ENCODE results near the gene GADD45G. TPM values are rescaled to one million over a fixed set of nuclear protein-coding genes. Genes with fewer than 3 reads are reported as not detected.

Gene GADD45G
- total and polyA plus RNA-seq, 2 of the 4 experiments (the other 2 are of a cell fraction), result 0.15 TPM; not detected in 1

GRCh38 chr9:89655056-89655989 lies 50.5 kb downstream of the GADD45G start:
- Histone ChIP-seq H3K4me3 (ENCODE audit: insufficient read depth, low read depth, low read length) (no peak overlapping the region), H3K9ac (ENCODE audit: low read depth, low read length) (no peak overlapping the region), H3K18ac (ENCODE audit: low read depth, low read length) (no peak overlapping the region), H3K27ac (ENCODE audit: insufficient read depth, low read length) (no peak overlapping the region), H3K23ac (ENCODE audit: low read depth, low read length) (no peak overlapping the region), H2BK15ac (ENCODE audit: low read depth, low read length) (no peak overlapping the region), H3K36me3 (ENCODE audit: control insufficient read depth, insufficient read depth, low read length) (no peaks in the 10 kb centered on the region), H2AK9ac (replicated peaks; ENCODE audit: low read depth, low read length, poor library complexity) (no peak overlapping the region), H3K4me2 (ENCODE audit: low read depth, low read length) (no peak overlapping the region; the same call in 1 of the 2 replicates), H3K9me3 (ENCODE audit: control insufficient read depth, insufficient read depth, low read length) (no peaks in the 10 kb centered on the region), H3K27me3 (ENCODE audit: control insufficient read depth, insufficient read depth, low read length) (peaks cover 5% of the 10 kb centered on the region; the same call in 1 of the 2 replicates), H3K14ac (replicated peaks; ENCODE audit: low read depth, low read length) (no peak overlapping the region), H2BK120ac (ENCODE audit: low read depth, low read length) (no peak overlapping the region), H4K5ac (ENCODE audit: low read depth, low read length) (no peak overlapping the region), H4K8ac (ENCODE audit: low read depth in 2 of 2, low read length in 2 of 2) (no peak overlapping the region), H2AFZ (replicated peaks; ENCODE audit: low read length, poor library complexity) (peak overlapping the region; percentile 67), H4K20me1 (ENCODE audit: insufficient read depth, low read length) (no peaks in the 10 kb centered on the region), H4K91ac (ENCODE audit: insufficient read depth, low read depth, low read length) (no peak overlapping the region), H3K4me1 (ENCODE audit: control insufficient read depth, insufficient read depth, low read length) (no peaks in the 10 kb centered on the region), H2BK20ac (ENCODE audit: low read depth, low read length) (no peak overlapping the region), H3K56ac (ENCODE audit: extremely low read depth, insufficient read depth, low read length) (no peak overlapping the region), H3K4ac (ENCODE audit: low read depth, low read length) (no peak overlapping the region), H2BK5ac (ENCODE audit: low read depth, low read length, poor library complexity, severe bottlenecking) (no peak overlapping the region), H2AK5ac (ENCODE audit: low read depth, low read length) (no peak overlapping the region), H3K9me1 (ENCODE audit: insufficient read depth, low read length) (no peaks in the 10 kb centered on the region), H3K79me1 (ENCODE audit: low read depth in 1 of 2, low read length in 2 of 2) (no peaks in the 10 kb centered on the region)
- intact Hi-C loops (cut with micrococcal nuclease), result no loop called here
- POLR2A ChIA-PET (ENCODE audit: unreplicated experiment), result no interaction called here
- DNase-seq (no peak), ATAC-seq (ENCODE audit: low read depth) (no peak)
- no peak for TF ChIP-seq CHD1 (IDR thresholded peaks at IDR 0.05; ENCODE audit: low read depth, low read length)
- no peak for TF ChIP-seq MAZ (IDR thresholded peaks at IDR 0.05; ENCODE audit: borderline replicate concordance, low read depth, low read length)
- TF ChIP-seq RFX5 (IDR thresholded peaks at IDR 0.05; ENCODE audit: low read depth, low read length), result no peak
- TF ChIP-seq BHLHE40 (IDR thresholded peaks at IDR 0.05; ENCODE audit: low read depth, low read length), result no peak
- no peak for TF ChIP-seq RCOR1 (IDR thresholded peaks at IDR 0.05; ENCODE audit: insufficient replicate concordance, low read length)
- no peak for TF ChIP-seq RAD21 (IDR thresholded peaks at IDR 0.05; ENCODE audit: low read length)
- CTCF ChIA-PET, result no interaction called here
- 73% methylated on average over 16 of the region's 17 CpGs; no CpG with 5 or more reads in 1 of the 2 experiments for WGBS, 2 experiments (ENCODE audit: extremely low coverage in 2 of 2, insufficient read length in 1 of 2)
- dilution Hi-C loops (cut with HindIII; ENCODE audit: low sequenced_read_pairs, unreplicated experiment), result no loop called here
- in situ Hi-C loops (cut with MboI; ENCODE audit: low sequenced_read_pairs), result no loop called here
- no TSS peak for BruUV-seq (replicated peaks)

Other genes with a start within 250 kb of the GADD45G start
- gene SEMA4D, start 106.9 kb upstream of the GADD45G start, total RNA-seq (2012; rRNA removed), result 0.56 and 0.90 TPM in 2 replicates
- 1.1 and 1.5 TPM in 2 replicates for gene SEMA4D, start 106.9 kb upstream of the GADD45G start, polyA plus RNA-seq (2012; rRNA removed)